Hematopoietic multipotent progenitor cell treated with erythropoietin and hydrocortisone succinate and interleukin-3 and kit ligand, for 15 days (in vitro differentiated cells): Measurements from ENCODE around the gene ZBTB42.

Experiments used
- DNase-seq: peaks from one replicate; pipeline ENCODE4 v3.0.0-alpha.2; 2015; ENCODE audit warnings: low spot score

ZBTB42 gene

DNA sequence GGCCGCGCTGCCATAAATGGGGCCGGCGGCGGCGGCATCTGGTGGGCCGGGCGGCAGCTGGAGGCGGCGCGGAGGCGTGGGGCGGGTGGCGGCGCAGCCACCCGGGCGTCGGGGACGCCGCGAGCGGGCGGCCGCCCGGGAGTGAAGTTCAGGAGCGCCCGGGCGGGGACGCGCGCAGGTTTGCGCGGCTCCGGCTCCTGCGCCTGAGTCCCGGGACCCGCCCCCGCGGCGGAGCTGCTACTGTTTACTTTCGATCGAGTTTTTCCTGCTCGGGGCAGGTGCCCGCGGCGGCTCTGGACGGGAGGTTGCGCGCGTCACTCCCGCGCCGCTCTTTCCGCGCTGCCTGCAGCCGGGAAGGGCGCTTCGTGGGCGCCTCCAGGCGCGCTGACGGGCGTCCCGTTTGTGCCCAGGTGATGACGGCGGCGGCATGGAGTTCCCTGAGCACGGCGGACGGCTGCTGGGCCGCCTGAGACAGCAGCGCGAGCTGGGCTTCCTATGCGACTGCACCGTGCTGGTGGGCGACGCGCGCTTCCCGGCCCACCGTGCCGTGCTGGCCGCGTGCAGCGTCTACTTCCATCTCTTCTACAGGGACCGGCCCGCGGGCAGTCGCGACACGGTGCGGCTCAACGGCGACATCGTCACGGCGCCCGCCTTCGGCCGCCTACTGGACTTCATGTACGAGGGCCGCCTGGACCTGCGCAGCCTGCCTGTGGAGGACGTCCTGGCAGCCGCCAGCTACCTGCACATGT is at the start of gene ZBTB42:
Gene ZBTB42, plus strand, starts transcription at position 331 of the 749 bp plus-strand sequence. Its CDS starts 97 bp downstream, at position 428.
- DNase-seq = peak; percentile 24

DNA sequence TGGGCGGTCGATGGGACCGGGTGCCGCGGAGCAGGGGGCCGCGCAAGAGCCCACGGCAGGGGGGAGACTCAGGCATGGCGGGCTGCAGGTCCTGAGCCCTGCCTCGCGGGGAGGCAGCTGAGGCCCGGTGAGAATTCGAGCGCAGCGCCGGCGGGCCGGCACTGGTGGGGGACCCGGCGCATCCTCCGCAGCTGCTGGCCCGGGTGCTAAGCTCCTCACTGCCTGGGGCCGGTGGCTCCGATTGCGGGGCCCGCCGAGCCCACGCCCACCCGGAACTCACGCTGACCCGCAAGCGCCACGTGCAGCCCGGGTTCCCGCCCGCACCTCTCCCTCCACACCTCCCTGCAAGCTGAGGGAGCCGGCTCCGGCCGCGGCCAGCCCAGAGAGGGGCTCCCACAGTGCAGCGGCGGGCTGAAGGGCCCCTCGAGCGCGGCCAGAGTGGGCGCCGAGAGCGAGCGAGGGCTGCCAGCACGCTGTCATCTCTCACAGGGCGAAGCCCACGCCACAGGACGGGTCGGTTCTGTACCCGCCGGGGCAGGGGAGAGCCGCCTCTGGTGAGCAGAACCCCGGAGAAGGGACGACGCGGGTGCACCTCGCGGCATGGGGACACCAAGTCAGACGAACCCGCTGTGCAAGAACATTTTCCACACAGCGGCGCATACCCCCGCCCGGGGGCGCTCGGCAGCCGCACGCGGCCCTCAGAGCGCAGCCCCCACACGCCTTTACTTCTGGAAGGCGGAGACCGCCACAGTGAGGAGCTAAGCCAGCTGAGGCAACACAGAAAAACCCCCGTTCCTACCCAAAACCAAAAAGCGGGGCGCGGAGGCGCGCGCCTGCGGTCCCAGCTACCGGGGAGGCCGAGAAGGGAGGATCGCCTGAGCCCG is 49.1 kb upstream of the ZBTB42 start:
- DNase-seq = no peak

DNA sequence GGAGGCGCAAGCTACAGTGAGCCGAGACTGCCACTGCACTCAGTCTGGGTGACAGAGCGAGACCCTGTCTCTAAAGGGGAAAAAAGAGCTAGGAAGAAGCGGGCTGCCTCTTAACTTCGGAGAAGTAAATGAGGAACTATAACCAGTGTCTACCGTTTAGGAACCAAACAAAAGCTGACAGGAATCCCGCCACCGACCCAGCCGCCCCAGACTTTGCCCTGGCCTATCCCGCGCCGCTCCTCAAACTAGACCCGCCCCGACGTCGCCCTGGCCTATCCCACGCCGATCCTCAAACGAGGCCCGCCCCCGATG is 48.5 kb upstream of the ZBTB42 start:
- DNase-seq = no peak

DNA sequence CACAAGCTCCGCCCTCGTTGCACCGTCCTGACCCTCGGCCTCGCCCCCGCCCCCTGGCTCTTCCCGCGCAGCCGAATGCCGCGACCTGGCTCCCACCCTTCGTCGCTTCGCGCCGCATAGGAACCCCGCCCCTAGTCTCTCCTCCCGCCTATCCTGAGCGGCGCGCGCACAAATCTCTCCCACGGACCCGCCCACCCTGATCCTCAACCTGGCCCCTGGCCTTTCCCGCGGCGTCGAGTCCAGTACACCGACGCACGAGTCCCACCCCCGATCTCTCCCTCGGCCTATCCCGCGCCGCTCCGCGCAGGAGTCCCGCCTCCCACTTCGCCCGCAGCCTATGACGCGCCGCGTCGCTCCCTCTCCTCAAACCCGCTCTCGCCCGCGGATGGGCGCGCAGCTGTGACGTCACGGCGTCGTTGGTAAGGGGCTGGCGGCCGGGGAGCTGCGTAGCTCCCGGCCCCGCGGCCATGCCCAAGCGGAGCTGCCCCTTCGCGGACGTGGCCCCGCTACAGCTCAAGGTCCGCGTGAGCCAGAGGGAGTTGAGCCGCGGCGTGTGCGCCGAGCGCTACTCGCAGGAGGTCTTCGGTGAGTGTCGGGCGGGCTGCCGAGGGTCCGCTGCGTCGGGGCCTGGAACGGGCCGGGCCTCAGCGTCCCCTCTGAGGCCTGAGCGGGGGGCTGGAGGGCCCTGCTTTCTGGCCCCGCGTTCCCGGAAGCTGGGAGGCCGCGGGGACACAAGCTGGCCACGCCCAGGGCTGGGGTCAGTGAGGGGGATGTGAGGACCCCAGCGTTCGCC is 48.0 kb upstream of the ZBTB42 start, which contains the start of gene SIVA1:
Gene SIVA1, plus strand, starts transcription at position 413 of the 793 bp plus-strand sequence. Its CDS starts 55 bp downstream, at position 468.
- peak; percentile 97 for DNase-seq

DNA sequence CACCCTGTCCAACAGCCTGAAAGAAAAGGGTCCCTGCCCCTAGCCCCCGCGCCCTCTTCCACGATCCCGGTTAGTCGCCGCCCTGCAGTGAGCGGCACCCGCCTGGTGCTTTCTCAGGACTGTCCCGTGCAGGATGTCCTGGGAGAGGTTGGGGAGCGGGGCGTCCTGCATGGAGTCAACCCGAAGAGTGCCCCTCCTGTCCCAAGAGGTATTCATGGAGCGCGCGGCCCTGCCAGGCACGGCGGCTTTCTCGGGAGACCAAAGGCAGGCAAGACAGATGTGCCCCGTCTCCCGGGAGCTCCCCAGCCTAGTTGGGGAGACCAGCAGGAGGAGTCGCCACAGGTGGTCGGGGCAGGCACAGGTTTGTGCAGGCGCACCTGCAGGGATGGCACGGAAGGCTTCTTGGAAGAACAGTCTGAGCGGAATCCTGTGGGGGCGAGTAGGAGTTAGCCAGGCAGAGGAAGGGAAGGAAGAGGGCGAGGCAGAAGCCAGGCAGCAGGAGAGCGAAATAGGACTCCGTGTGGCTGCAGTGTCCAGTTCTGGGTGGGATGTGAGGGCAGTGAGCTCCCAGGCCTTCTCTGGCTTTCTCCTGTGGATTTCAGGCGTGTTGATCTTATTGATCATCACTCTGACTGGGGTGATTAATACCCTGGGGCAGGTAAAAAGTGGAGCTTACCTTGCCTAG is 47.2 kb upstream of the ZBTB42 start:
- no peak for DNase-seq

DNA sequence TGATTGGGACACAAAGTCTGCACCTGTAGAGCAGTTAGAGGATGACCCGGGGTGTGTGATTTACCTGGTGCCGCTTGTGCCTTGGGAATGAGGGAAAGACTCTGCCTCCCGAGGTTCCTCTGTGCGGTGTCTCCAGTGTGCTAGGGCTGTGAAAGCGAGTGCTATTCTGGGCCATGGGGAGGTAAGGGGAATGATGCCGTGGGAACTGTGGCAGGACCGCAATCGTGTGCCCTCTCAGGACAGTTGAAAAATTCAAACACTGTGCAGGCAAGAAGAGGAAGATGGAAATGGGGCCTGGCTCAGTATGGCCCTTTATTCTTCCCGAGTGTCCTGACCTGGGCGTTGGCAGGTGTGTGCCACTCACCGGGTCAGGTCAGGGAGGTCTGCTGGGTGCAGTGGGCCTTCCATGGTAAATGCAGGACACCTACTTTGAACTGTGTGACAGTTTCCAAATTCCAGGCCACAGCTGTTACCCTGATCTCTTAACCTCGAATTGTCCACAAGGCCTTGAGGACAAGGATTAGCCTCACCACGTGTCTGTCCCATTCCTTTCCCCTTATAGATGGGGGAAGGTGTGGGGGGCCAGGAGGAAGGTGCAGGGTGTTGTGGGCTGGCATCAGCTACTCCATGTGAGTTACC is 46.6 kb upstream of the ZBTB42 start:
- no peak for DNase-seq

DNA sequence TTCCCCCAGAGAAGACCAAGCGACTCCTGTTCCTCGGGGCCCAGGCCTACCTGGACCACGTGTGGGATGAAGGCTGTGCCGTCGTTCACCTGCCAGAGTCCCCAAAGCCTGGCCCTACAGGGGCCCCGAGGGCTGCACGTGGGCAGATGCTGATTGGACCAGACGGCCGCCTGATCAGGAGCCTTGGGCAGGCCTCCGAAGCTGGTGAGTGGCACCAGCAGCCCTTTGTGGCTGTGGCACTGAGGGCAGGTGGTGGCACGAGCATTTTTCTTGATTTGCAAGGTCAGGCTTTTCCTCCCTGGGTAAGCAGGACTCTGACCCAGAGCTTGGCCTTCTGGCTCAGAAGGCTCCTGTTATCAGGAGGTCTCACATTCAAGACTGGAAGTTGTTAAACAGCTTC is 45.3 kb upstream of the ZBTB42 start:
- DNase-seq = no peak

DNA sequence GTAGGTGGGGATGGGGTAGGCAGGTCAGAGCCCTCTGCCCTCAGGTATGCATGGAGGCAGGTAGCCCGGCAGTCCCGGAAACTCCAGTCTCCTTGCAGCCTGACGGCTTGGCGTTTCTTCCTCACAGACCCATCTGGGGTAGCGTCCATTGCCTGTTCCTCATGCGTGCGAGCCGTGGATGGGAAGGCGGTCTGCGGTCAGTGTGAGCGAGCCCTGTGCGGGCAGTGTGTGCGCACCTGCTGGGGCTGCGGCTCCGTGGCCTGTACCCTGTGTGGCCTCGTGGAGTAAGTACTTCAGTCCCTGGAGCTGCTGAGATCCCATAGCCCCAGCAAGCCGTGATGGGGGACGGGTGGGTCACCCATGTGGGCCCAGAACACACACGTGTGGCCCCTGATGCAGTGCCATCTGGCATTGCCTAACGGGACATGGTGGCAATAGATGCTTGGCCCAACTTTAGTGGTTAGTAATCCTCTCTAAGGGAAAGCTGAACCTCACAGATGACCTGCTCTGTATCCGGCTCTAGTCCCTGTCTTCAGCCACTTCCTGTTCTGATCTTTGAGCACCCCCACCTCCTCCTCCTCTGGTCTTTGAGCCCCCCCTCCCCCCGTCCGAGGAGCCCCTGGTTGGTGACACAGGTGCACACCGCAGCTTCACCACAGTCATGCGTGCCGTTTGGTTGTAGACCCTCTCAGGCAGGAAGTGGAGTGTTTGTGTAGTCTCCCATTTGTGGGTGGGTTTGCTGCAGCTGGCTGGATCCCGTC is 44.2 kb upstream of the ZBTB42 start:
- DNase-seq = no peak

DNA sequence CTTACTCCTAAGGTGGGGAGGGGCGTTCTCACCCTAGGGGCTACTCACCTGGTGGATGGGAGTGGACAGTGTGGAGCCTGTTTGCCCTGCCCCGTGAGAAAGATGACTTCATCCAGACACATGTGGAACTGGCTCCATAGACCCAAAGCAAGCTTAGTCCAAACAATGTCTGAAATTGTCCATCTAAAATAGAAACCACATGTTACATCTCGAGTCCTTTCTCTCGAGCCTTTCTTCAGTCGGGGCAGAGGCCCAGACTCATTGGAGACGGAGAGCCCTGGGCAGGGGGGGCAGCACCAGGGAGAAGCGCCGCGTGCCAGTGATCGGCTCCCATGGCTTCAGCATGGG is 43.7 kb upstream of the ZBTB42 start:
- no peak for DNase-seq

DNA sequence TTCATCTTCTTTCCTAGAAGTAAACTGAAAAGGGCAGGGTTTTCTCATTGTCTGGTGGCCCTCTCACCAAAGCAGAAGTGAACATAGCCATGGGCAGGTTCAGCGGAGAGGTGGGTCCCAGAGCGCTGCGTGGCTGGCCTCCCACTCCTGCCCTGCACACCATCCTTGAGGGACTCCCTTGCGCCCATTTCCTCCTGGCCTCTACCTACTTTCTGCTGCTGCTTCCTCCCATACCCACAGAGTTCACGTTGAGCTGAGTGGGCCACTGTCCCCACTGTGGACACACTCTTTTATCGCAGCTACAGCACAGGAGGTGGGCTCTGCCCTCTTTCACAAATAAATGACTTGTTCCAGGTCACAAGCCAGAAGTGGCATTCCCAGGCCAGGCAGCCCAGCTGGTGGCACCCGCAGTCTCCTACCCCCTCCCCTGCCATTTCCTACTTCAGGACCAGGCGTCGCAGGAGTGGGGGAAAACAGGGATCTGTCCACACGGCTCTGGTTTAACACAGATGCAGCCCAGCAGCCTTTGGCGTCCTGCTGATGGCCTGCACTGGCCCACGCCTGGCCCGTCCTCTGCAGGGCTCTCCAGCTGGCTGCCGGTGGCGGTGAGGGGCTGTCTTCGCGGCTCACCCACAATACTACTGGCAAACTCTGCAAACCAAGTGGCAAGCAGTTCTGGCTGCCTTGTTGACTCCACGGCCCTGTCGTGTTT is 43.1 kb upstream of the ZBTB42 start:
- no peak for DNase-seq

DNA sequence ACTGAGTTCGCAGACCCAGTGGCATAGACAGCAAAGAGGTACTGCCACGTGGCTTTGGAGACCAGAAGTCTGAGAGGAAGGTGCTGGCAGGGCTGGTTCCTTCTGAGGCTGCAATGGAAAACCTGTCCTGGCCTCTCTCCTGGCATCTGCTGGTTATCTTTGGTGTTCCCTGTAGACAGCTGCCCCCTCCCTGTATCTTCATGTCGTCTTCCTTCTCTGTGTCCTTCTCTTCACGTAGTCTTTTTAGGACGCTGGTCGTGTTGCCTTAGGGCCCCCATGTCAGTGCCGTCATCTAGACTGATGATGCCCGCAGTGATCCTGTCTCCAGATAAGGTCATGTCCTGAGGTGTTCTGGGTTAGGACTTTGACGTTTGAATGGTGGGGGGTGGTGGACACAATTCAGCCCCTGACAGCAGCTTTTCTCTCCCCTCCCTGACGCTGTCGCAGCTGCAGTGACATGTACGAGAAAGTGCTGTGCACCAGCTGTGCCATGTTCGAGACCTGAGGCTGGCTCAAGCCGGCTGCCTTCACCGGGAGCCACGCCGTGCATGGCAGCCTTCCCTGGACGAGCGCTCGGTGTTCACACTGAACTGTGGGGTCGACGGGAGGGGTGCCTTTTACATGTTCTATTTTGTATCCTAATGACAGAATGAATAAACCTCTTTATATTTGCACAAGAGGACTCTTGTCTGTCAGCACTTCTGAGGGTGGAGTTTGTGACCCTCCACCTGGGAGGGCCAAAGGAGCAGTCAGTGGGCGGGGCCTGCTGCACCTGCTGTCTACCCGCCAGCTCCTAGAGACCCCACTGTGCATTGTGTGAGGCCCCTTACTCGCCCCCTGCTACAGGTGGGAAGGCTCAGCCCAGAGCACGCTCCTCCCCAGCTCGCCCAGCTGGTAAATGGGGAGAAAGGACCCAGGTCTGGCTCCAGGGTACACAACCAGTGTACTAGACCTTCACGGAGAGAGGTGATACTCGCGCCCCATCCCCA is 41.6 kb upstream of the ZBTB42 start:
- no peak for DNase-seq

DNA sequence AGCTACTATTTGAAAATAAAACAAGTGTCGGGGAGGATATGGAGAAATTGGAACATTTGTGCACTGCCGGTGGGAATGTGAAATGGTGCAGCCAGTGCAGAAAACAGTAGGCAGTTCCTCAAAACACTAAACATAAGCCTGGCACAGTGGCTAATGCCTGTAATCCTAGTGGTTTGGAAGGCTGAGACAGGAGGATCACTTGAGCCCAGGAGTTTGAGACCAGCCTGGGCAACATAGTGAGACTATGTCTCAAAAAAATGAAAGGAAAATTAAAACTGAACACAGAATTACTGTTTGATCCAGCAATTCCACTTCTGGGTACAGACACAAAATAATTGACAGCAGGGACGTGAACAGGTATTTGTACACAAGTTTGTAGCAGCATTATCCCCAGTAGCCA is 35.4 kb upstream of the ZBTB42 start:
- DNase-seq = no peak

DNA sequence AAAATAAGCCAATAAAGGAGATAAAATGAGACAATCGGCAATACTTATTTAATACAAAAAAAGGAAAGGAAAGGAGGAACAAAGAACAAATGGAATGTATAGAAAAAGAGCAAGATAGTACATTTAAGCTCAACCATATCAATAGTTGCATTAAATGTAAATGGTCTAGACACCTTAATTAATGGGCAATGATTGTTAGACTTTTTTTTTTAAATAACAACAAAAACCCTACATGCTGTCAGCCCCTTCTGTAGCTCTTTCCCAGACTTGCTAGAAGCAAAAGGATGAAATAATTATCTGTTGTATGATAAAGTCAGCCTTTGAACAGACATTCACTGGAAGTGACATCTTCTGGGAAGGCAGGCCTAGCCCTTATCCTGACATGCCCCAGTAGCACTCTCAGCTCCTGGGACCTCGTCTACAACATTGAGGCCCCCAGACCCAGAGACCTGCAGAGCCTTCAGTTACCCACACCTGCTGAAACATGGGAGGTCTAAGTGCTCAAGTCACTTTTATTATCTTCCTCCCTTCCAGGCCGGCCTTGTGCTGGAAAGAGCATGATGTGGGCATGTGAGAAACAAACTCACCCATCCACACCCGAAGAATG is 34.5 kb upstream of the ZBTB42 start:
- DNase-seq = no peak

DNA sequence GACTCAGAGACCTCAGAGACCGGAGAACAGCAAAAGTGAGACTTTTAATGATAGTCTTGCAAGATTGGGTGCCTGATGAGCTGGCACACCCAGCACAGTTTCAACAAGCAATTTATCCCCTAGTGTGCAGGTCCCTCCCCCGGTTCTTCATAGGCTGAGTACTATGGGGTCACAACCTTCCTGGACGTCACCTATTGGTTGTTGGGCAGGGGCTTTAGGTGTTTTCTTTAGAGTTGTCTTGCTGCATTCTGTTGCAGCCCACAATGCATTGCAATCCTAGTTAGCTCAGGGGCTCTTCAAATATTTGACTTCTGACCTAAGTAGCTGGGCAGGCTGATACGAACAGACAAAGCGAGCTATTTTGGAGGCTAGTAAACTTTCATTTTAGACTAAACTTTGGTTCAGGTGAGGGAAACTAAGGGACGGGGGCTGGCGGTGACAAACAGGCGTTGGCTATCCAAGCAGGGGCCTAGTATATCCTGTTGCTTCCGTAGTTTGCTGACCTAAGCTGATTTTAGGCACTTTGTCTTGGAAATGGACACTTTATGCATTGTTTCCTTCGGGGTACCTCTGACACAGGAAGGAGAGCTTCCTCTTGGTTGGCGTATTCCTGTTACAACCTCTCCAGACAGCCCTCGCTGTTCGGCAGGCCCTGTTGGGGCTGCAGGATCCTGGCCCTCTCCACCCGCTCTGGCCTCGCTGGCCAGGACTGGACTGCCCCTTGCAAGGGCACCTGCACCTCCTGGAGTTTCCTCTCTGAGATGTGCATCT is 33.9 kb upstream of the ZBTB42 start:
- no peak for DNase-seq

DNA sequence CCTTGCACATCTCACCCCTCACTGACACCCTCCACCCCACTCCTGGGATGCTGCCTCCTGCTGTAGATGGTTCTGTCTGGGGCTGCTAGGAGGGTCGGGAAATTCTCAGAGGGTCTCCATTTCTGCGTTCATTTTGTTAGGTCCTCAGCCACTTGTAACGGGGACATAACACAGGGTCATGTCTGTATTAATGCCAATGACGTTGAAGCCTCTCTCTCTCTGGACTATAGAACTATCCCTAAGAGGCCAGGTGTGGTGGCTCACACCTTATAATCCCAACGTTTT is 33.3 kb upstream of the ZBTB42 start:
- no peak for DNase-seq

DNA sequence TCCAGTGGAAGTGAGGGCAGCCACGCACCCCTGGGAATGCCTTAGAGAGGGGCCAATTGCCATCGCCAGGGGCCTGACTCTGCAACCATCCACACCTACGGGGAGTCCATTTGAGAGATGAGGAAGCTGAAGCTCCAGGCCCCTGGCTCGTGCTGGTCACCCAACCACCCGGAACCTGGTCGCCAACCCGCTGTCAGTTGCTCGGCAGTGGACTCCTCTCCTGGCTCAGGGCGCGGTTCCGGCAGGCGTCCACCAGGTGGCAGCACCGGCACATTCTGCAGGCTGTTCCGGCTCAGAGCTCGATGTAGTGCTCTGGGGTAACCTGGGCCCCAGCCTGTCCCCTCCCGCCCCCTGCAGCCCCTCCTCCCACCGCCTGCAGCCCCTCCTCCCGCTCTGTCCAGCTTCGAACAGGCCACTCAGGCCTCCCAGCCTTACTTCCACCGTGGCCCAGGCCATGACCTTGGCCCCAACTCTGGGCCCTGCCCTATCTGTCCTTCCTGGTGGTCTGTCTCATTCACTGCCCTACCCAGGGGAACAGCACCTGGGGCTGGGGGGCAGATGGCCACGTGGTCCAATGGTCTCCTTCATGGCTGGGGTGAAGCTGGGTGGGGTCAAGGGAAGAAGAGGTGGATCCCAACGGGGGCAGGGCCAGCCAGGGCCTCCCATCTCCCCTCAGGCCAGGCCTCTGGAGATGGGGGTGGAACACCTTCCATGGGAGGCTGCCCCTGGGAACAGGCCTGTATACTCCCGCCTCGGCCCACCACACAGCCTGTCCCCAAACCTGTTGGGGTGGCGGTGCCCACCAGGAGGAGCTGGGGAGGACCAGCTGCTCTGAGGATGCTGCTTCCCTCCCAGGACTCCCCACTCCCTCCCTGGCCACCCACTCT is 32.2 kb upstream of the ZBTB42 start:
- DNase-seq = peak; percentile 85
